GOT3 (cell line): ENCODE data around the gene C2CD2.
A peak's percentile ranks its signal among the peaks of the same experiment; 100 is the strongest.
"Not testable (repeated sequence)": the region's sequence is repeated elsewhere in the genome, so short reads cannot be mapped to it uniquely, and the experiment has no call there.

Source experiments
- DNase-seq: peaks from one replicate; lab custom pipeline; 2025; ENCODE audit warnings: mixed read lengths; lab: John Stamatoyannopoulos, UW

The C2CD2 gene

GRCh38 chr21:41975391-41976272 lies 21.8 kb upstream of the C2CD2 start:
- DNase-seq, result no peak

GRCh38 chr21:41974752-41975053 lies 20.9 kb upstream of the C2CD2 start:
- DNase-seq, result no peak

- no peak for DNase-seq
Observed at GRCh38 chr21:41973861-41974751, 20.3 kb upstream of the C2CD2 start.

- no peak for DNase-seq
Observed at GRCh38 chr21:41973427-41973831, 19.6 kb upstream of the C2CD2 start.

GRCh38 chr21:41972511-41973205 lies 18.8 kb upstream of the C2CD2 start:
- DNase-seq, result no peak

- DNase-seq, result no peak
Observed at GRCh38 chr21:41971891-41972290, 18.1 kb upstream of the C2CD2 start.

- no peak for DNase-seq
Observed at GRCh38 chr21:41970751-41971653, 17.2 kb upstream of the C2CD2 start.

GRCh38 chr21:41970106-41970391 lies 16.2 kb upstream of the C2CD2 start:
- no peak for DNase-seq

- no peak for DNase-seq
Observed at GRCh38 chr21:41967708-41968107, 13.9 kb upstream of the C2CD2 start.

- no peak for DNase-seq
Observed at GRCh38 chr21:41966872-41967621, 13.2 kb upstream of the C2CD2 start.

- DNase-seq, result peak; percentile 16
Observed at GRCh38 chr21:41966041-41966833, 12.4 kb upstream of the C2CD2 start.

GRCh38 chr21:41965461-41966013 lies 11.7 kb upstream of the C2CD2 start:
- DNase-seq, result no peak

- DNase-seq, result no peak
Observed at GRCh38 chr21:41965045-41965444, 11.2 kb upstream of the C2CD2 start.

- DNase-seq, result no peak
Observed at GRCh38 chr21:41964171-41964570, 10.4 kb upstream of the C2CD2 start.

- DNase-seq, result no peak
Observed at GRCh38 chr21:41962425-41962966, 8.7 kb upstream of the C2CD2 start.

GRCh38 chr21:41961753-41962152 lies 7.9 kb upstream of the C2CD2 start:
- DNase-seq, result no peak

- DNase-seq, result peak; percentile 44
Observed at GRCh38 chr21:41961282-41961701, 7.5 kb upstream of the C2CD2 start.

GRCh38 chr21:41960386-41960785 lies 6.6 kb upstream of the C2CD2 start:
- no peak for DNase-seq

- DNase-seq, result not testable (repeated sequence)
Observed at GRCh38 chr21:41959697-41960096, 5.9 kb upstream of the C2CD2 start.
